Gastroesophageal sphincter (tissue), 4 donors: ENCODE results near the gene DRAP1. TPM values are rescaled to one million over a fixed set of nuclear protein-coding genes. Genes with fewer than 3 reads are reported as not detected.

Source experiments
- ATAC-seq: fragments of 150-250 bp; one replicate; pipeline ENCODE4 v1.9.1; 2016; ENCODE audit warnings: mild to moderate bottlenecking, moderate library complexity
- H3K27ac ChIP-seq, 4 donors: fragments of 200-600 bp; sonication (generic) in 3 of 4; 1 replicate in 3 of 4; 2 replicates in 1 of 4; pipeline ENCODE4 v1.5.1; 2016 to 2019
- H3K27me3 ChIP-seq: fragments of 200-600 bp; sonication (generic); one replicate; pipeline ENCODE4 v1.5.1; 2019
- H3K36me3 ChIP-seq, 2 donors: fragments of 200-600 bp; sonication (generic); one replicate each; pipeline ENCODE4 v1.5.1; 2019; ENCODE audit warnings: control low read depth in 1 of 2
- H3K4me1 ChIP-seq, 3 donors: fragments of 200-600 bp; sonication (generic); 1 replicate in 2 of 3; 2 replicates in 1 of 3; pipeline ENCODE4 v1.5.1; 2016 to 2019; ENCODE audit warnings: control low read depth in 2 of 3
- H3K4me3 ChIP-seq, 2 donors: fragments of 200-600 bp; sonication (generic); one replicate each; pipeline ENCODE4 v1.5.1; 2019; ENCODE audit warnings: mild to moderate bottlenecking in 1 of 2, moderate library complexity in 1 of 2
- H3K9me3 ChIP-seq, 3 donors: fragments of 200-600 bp; sonication (generic); one replicate each; pipeline ENCODE4 v1.5.1; 2017 to 2019; ENCODE audit warnings: control low read depth in 2 of 3
- EP300 ChIP-seq: sonication (generic); formaldehyde crosslinking; IDR thresholded peaks from one replicate; pipeline ENCODE4 v1.6.1; 2017; ENCODE audit warnings: antibody characterized with exemption, mild to moderate bottlenecking
- POLR2A ChIP-seq, 2 donors: fragments of 450-650 bp; IDR thresholded peaks; one replicate each; pipeline ENCODE4 v1.6.1; 2017; ENCODE audit warnings: antibody characterized with exemption in 2 of 2, mild to moderate bottlenecking in 2 of 2, moderate library complexity in 1 of 2
- POLR2AphosphoS5 ChIP-seq: sonication (generic); formaldehyde crosslinking; IDR thresholded peaks from one replicate; pipeline ENCODE4 v1.6.1; 2017; ENCODE audit warnings: antibody characterized with exemption
- WGBS, 2 donors: methylation state at CpG; one replicate each; pipeline ENCODE4 v1.1.5; 2018; ENCODE audit warnings: low coverage in 1 of 2; 5-methylcytosine and 5-hydroxymethylcytosine counted together
- total RNA-seq, 4 donors: library from RNA; depleted of rRNA; stranded (reverse); fragments of >200 nt; gene quantifications; one replicate each; pipeline ENCODE4 v1.1.0, GENCODE V29; 2016
- TF ChIP-seq, protein P1 (sequence below), 4 experiments: fragments of 200-600 bp in 2 of 4; fragments of 450-650 bp in 2 of 4; sonication (generic) in 1 of 4; IDR thresholded peaks; one replicate each; pipeline ENCODE4 v1.5.1; 2017 to 2019; ENCODE audit warnings: antibody characterized with exemption in 4 of 4, mild to moderate bottlenecking in 2 of 4, moderate library complexity in 2 of 4

The DRAP1 gene
- total RNA-seq, 4 donors from 2014 or later = 80.2 to 118 (median 98.8) TPM

DNA sequence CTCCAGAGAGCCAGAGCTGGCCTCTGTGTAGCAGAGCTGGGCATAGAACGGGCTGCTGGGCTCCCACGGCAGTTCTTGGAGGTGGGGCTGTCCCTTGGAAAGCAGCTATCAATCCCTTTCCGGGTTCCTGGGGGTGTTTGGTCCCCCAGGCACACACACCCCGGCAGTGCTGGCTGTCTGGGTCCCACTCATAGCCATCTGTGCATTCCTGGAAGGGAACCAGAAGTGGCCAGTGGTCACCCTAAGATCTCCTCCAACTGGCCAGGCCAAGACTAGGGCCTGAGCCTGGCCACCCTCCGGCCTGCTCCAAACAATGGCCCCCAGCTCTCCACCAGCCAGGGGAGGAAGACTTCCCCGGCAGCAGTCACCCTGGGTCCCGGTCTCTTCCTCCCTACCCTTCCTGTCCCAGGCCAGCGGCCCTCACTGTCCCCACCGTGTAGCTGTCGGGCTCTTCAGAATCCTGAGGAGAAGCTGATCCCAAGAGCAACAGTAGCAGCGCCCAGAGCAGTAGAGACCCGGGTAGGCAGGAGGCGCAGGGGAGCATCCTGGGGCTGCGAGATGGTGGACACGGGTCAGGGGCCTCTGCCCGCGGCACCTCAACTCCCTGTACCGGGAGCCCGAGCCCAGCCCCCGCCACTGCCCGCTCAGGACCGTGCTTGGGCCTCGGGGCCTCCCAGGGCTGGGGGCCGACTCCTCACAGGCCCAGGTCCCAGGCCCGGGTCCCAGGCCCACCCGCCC, 47.2 kb upstream of the DRAP1 start:
- no CpG with 5 or more reads among the region's 26 CpGs for WGBS, 2 donors
- ATAC-seq = peak; percentile 11
- peaks cover 0 to 39% of the 10 kb centered on the region in 2 donors for H3K36me3 ChIP-seq
- H3K4me1 ChIP-seq = peaks cover 0 to 61% (median 17%) of the 10 kb centered on the region in 3 donors
- H3K4me3 ChIP-seq = peak overlapping the region; percentile 69 to 87
- TF ChIP-seq, protein P1, sequence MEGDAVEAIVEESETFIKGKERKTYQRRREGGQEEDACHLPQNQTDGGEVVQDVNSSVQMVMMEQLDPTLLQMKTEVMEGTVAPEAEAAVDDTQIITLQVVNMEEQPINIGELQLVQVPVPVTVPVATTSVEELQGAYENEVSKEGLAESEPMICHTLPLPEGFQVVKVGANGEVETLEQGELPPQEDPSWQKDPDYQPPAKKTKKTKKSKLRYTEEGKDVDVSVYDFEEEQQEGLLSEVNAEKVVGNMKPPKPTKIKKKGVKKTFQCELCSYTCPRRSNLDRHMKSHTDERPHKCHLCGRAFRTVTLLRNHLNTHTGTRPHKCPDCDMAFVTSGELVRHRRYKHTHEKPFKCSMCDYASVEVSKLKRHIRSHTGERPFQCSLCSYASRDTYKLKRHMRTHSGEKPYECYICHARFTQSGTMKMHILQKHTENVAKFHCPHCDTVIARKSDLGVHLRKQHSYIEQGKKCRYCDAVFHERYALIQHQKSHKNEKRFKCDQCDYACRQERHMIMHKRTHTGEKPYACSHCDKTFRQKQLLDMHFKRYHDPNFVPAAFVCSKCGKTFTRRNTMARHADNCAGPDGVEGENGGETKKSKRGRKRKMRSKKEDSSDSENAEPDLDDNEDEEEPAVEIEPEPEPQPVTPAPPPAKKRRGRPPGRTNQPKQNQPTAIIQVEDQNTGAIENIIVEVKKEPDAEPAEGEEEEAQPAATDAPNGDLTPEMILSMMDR (IDR thresholded peaks at IDR 0.05) = peak in 1 of 4 experiments; percentile 32
- TF ChIP-seq EP300 = no peak
- H3K27ac ChIP-seq = peak overlapping the region; percentile 93 to 98 (median 94)
- H3K9me3 ChIP-seq = no peaks in the 10 kb centered on the region
- no peaks in the 10 kb centered on the region for H3K27me3 ChIP-seq

DNA sequence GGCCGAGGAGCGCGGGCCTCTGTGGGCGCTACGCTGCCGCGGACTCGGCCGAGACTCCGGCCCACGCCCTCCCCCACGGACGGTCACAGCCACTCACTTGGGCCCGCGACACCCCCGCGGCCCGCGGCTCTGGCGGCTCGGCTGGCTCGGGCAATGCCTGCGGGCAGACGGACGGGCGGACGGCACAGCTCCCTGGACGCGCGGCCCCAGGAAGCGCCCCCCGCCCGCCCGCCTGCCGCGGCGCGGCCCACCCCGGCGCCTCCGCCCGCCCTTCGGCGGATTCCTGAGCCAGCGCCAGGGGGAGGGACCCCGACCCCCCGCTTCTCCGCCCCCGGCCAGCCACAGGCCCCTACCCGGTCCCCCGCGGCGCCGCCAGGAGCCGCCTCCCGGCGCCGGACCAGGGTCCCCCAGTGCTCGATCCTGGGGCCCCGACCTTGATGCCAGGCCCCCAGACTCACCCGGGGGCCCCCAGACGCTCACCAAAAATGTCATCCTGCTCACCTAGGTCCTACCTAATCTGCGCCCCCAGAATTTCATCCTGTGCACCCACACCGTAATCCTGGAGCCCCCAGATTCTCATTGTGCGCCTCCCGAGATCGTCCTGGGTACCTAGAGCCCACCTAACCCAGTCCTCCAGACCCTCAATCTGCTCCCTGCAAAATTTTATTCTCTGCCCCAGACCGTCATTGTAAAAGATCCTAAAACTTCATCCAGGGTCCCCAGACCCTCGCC, 46.5 kb upstream of the DRAP1 start, which contains the start of gene EFEMP2:
Gene EFEMP2, minus strand, starts transcription at position 215 of the 732 bp plus-strand sequence. CDS start 446 bp downstream, outside the sequence.
- ATAC-seq = peak; percentile 35
- peaks cover 0 to 53% (median 17%) of the 10 kb centered on the region in 3 donors for H3K4me1 ChIP-seq
- H3K9me3 ChIP-seq = no peaks in the 10 kb centered on the region
- peak within 1 kb of the TSS; percentile 69 to 87 for H3K4me3 ChIP-seq
- TF ChIP-seq POLR2A (IDR thresholded peaks at IDR 0.05) = peak in 1 of 2 donors; percentile 43
- TF ChIP-seq, protein P1 (IDR thresholded peaks at IDR 0.05) = no peak
- H3K27me3 ChIP-seq = no peaks in the 10 kb centered on the region
- WGBS, 2 donors = 0 to 4% methylated on average over 5 to 6 of the region's 69 CpGs
- peak within 1 kb of the TSS; percentile 93 to 98 (median 94) for H3K27ac ChIP-seq
- H3K36me3 ChIP-seq = peaks cover 0 to 31% of the 10 kb centered on the region in 2 donors

DNA sequence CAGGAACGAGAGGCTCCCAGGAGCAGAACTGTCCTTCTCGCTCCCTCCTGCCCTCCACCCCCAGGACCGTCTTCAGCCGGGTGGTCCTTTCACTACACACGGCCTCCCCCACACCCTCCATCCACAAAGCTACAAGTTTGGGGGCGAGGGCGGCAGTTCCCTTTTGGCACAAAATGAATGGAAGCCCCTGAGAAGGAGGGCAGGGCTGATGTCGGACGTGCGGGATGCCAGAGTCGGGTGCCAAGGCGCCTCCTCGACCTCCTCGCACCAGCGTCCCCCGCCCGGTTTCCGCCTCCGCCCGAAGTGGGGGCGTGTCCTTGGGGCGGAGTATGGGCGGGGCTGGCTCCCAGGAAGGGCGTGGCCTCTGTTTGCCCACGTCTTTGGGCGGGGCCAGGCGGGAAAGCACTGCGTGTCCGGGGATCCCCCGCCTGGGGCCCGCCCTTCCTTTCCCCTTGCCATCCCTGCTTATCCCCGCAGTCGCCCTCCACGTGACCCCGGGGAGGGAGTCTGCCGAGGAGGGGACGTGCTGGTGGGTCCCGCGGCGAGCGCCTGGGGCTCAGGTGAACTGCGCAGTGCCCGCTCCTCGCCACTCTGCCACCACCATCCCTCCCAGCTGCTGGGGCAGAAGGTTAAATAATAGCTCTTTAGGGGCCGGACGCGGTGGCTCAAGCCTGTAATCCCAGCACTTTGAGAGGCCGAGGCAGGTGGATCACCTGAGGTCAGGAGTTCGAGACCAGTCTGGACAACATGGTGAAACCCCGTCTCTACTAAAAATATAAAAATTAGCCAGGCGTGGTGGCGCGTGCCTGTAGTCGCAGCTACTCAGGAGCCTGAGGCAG, 45.7 kb upstream of the DRAP1 start:
- WGBS, 2 donors = 0% methylated on average over 1 to 11 of the region's 54 CpGs
- H3K4me3 ChIP-seq = peak overlapping the region; percentile 69 to 87
- H3K27me3 ChIP-seq = no peaks in the 10 kb centered on the region
- no peaks in the 10 kb centered on the region for H3K9me3 ChIP-seq
- ATAC-seq = peak; percentile 91
- H3K4me1 ChIP-seq = peaks cover 0 to 45% (median 17%) of the 10 kb centered on the region in 3 donors
- peaks cover 0 to 24% of the 10 kb centered on the region in 2 donors for H3K36me3 ChIP-seq
- peak; percentile 62 to 66 for TF ChIP-seq POLR2A (IDR thresholded peaks at IDR 0.05)
- TF ChIP-seq POLR2AphosphoS5 = peak; percentile 92
- TF ChIP-seq, protein P1 (IDR thresholded peaks at IDR 0.05) = no peak
- no peak for TF ChIP-seq EP300
- H3K27ac ChIP-seq = peak overlapping the region; percentile 93 to 98 (median 94)

DNA sequence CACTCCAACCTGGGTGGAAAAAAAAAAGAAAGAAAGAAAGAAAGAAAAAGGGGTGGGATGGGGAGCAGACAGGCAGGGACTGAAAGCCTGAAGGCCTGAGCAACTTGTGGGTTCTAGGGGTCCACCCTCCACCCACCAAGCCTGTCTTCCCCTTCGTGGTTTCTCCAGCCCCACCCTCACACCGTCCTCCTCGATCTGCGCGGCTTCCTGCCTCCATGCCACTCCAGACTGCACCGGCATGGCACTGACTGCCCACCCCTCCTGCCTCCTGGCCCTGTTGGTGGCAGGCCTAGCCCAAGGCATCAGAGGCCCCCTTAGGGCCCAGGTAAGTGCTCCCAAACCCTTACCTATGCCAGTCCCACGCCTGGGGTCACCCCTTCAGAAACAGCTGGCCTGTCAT, 39.6 kb upstream of the DRAP1 start, which contains the start of gene CTSW:
Gene CTSW, plus strand, starts transcription at position 221 of the 400 bp plus-strand sequence. Its CDS starts 18 bp downstream, at position 239.
- no peak within 1 kb of the TSS for H3K4me3 ChIP-seq

More for the DNA sequence above, 39.6 kb upstream of the DRAP1 start, which contains the start of gene CTSW:
- peaks cover 0 to 28% of the 10 kb centered on the region in 2 donors for H3K36me3 ChIP-seq
- H3K27ac ChIP-seq = no peak within 1 kb of the TSS
- peaks cover 0 to 5% (median 4%) of the 10 kb centered on the region in 3 donors for H3K4me1 ChIP-seq
- H3K9me3 ChIP-seq = no peaks in the 10 kb centered on the region
- H3K27me3 ChIP-seq = no peaks in the 10 kb centered on the region
- WGBS, 2 donors = 37% methylated on average over 3 of the region's 7 CpGs; no CpG with 5 or more reads in 1 of the 2 donors
- TF ChIP-seq, protein P1 (IDR thresholded peaks at IDR 0.05) = no peak
- no peak for TF ChIP-seq EP300
- no peak for TF ChIP-seq POLR2A (IDR thresholded peaks at IDR 0.05)
- no peak for TF ChIP-seq POLR2AphosphoS5
- ATAC-seq = no peak
